Femur (tissue), 1 donor: ENCODE data around the gene PPP1R16B.

Experiments
- DNase-seq: peaks from one replicate; pipeline ENCODE4 v3.0.0-alpha.2; 2017

Gene PPP1R16B

DNA sequence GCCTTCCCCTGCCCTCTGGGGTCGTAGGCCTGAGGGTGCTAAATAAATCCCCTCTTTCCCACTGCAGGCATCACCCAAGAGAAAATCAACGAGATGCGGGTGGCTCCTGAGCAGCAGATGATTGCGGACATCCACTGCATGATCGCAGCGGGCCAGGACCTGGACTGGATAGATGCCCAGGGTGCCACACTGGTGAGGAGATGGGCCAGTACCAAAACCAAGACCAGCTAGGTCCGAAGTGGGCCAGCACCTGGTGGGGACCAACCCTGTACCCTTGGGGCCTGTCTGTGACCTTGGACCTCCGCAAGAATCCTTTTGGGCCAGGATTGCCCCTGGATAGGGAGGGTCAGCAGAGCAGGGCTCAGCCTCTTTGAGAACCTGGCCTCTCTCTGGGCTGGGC is 97.1 kb downstream of the PPP1R16B start:
- DNase-seq, result no peak

DNA sequence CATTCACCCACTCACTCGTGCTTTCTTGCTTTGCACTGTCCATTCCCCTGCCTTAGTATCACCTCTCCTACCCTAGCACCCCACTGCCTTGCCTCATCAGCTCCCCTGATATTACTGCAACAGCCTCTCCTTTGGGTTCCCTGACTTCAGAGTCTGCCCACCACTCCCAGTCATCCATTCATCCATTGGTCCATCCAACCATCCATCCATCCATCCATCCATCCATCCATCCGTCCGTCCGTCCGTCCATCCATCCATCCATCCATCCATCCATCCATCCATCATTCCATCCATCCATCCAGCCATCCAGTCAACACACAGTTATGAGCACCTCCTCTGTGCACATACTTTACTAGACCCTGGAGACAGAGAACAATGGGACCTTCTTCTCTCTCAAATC is 97.8 kb downstream of the PPP1R16B start:
- DNase-seq, result no peak

DNA sequence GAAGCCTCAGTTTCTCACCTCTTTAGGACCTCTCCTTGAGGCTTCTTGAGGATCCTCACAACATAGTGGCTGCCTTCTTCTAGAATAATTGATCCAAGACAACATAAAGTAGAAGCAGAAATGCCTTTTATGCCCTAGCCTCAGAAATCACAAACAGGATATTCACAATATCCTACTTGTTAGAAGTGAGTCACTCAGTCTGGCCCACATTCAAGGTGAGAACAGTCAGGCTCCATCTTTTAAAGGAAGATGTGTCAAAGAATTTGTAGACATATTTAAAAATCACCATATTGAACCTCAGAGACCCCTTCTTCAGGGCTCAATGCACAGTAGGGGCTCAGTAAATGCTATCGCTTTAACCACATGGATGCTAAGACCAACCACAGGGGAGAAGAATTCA is 99.9 kb downstream of the PPP1R16B start:
- DNase-seq, result no peak

DNA sequence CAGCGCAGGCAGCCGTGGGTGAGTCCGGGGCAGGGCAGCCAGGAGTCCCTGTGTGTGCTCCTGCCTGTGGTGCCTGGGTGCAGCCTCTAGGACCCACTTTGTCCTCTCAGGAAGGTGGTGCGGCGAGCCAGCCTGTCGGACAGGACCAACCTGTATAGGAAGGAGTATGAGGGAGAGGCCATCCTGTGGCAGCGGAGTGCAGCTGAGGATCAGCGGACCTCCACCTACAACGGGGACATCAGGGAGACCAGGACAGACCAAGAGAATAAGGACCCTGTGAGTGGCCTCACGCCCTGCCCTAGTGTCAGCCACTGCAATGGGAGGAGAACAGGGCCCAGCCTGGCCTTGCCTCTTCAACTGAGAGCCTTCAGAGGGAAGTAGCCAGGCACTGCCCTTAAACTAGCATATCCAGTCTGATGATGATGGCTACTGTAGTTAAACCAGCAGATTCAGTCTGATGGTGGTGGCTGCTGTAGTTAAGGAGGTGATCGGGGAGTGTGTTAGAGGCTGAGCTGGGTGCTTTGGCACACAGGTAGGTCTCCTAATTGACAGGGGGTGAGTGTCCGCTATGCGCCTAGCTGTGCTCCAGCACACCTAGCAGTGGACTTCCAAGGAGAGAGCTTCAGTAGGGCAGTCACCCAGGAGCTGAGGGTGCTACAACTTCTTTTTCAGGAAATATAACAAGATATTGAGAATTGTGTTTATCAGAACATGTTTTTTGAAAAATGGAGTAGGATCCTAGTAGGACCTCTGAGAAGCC is 102.6 kb downstream of the PPP1R16B start:
- no peak for DNase-seq

DNA sequence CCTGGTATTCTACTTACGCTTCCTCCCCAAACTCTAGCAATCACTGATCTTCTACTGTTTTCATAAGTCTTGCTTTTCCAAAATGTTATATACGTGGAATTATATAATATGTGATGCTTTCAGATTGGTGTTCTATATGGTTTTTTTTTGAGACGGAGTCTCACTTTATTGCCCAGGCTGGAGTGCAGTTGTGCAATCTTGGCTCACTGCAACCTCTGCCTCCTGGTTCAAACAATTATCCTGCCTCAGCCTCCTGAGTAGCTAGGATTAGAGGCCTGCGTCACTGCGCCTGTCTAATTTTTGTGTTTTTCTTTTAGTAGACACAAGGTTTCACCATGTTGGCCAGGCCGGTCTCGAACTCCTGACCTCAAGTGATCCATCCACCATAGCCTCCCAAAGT is 109.9 kb downstream of the PPP1R16B start:
- no peak for DNase-seq

DNA sequence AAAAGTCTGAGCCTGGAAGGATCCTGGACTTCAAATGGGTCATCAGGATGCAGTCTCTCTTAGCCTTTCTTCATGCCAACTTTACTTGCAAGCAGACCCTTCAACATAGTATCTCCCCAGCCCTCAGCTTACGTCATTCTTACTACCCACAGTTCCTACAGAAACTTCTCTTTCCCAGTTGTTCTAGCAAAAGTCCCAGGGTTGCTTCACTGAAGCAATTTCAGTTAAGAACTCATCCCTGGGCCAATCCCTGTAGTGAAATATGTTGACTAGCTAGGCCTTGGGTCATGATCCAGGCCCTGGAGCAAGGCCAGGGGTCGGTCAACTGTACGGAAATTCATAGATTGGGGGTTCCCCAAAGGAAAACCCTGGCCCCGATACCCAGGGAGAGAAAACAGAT is 112.2 kb downstream of the PPP1R16B start:
- no peak for DNase-seq

DNA sequence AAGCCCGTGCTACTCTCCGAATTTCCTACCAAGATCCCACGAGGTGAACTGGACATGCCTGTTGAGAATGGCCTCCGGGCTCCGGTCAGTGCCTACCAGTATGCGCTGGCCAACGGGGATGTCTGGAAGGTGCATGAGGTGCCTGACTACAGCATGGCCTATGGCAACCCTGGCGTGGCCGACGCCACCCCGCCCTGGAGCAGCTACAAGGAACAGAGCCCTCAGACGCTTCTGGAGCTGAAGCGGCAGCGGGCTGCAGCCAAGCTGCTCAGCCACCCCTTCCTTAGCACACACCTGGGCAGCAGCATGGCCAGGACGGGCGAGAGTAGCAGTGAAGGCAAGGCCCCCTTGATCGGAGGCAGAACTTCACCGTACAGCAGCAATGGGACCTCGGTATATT is 112.7 kb downstream of the PPP1R16B start:
- no peak for DNase-seq

DNA sequence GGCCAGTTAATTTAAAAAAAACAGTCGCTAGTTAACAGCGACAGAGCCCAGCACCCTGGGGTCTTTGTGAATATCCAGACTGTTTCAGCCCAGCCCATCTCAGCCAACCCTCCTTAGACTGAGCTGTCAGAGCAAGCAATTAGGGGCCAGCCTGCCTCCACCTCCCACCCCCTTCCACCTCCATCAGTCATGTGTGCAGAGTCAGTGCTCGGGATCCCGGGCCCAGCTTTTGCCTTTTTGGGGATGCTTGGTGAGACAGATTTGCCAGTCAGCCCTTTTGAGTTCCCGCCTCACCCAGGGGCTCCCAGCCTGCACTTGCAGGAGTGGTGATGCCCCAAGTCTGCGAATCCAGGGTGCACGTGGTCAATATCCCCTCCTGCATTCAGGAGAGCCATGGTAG is 114.2 kb downstream of the PPP1R16B start:
- DNase-seq, result no peak

DNA sequence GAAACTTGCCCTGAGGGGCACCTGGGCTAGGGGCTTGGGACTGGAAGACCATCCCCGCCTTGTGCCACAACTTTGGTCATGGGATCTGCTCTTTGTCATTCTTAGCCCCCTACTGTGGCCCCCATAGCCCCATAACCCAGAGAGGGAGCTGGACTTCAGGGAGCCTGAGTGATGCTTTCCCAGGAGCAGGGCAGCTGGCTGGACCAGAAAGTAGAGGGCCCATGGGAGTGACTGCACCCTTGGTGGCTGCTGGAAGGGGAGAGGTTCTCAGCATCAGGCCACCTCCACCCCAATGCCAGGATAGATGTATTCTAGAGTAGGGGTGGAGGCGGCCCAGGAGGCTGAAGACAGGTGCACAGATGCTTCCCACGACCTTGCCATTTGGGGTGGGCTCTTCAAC is 114.9 kb downstream of the PPP1R16B start:
- no peak for DNase-seq

DNA sequence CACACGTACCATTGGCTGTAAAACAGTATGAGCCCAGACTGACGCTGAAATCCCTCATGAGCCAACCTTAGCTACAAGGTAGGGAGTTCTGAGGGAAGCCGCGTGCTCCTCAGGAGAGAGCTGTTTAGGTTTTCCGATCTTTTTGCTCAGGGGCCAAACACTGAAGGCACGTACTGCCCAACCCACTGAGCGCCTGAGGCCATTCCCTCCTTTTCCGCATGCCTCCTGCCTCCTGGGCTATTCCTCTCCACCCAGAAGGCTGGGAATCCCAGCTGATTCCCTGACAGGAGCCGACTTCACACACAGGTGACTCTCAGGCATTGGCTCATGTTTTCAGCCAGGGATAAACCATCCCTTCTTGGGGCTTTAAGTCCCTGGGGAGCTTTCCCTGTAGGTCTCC is 115.4 kb downstream of the PPP1R16B start:
- DNase-seq, result no peak

DNA sequence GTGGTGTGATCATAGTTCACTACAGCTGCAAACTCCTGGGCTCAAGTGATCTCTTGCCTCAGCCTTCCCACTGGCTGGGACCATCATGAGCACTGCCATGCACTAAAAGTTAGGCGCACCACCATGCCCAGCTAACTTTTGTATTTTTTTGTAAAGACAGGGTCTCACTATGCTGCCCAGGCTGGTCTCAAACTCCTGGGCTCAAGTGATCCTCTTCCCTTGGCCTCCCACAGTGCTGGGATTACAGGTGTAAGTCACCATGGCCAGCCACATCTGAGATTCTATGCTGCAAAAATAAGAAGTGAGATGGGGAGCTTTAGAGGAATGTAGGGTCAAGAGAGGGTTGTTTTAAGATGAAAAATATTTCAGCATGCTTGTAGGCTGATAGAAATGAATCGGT is 119.2 kb downstream of the PPP1R16B start:
- no peak for DNase-seq

DNA sequence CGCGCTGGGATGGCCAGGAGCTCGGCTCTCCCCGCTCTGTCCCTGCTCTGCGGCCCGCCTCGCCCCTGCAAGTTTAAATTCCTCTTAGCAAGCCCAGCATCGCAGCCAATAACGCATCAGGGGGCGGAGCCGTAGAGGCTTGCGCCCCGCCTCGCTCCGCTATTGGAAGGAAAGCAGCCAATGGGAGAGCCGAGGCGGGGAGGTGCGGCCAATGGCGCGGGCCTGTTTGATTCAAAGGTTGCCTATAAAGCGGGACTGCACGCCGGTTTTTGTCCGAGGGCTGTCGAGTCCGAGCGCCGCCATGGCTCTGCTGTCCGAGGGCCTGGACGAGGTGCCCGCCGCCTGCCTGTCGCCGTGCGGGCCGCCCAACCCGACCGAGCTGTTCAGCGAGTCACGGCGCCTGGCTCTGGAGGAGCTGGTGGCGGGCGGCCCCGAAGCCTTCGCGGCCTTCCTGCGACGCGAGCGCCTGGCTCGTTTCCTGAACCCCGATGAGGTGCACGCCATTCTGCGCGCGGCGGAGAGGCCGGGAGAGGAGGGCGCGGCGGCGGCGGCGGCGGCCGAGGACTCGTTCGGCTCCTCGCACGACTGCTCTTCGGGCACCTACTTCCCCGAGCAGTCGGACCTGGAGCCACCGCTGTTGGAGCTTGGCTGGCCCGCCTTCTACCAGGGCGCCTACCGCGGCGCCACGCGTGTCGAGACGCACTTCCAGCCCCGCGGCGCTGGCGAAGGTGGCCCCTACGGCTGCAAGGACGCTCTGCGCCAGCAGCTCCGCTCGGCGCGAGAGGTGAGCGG is 120.8 kb downstream of the PPP1R16B start, which contains the start of gene FAM83D:
FAM83D (plus strand) TSS at position 276 of the 792 bp plus-strand sequence; CDS start at position 302, 26 bp downstream.
- DNase-seq, result peak; percentile 97

DNA sequence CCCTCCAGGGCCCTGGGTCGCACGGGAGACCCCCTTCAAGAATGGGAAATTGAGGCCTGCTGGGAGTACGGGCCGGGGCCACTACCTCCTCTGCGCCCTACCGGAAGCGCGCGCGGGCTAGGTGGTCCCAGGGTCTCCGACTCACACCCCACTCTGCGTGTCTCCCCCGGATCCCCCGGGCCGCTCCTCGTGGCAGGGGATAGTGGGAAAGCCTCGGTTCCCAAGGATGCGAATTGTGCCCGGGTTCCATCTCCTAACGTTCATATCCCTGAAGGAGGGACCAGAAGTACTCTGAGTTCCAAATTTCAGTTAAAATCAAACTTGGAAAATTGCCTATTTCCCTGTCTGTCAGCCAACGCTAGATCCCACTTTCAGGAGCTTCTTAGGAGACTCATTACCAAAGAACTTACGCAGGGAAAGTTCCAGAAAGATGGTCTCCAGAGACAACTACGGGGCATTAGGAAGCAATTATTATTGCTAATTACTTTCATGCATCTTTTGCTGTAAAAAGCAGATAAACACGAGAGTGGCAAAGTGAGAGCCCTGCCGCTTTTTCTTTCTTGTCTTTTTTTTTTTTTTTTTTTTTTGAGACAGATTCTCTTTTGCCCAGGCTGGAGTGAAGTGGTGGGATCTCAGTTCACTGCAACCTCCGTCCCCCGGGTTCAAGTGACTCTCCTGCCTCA is 121.6 kb downstream of the PPP1R16B start:
- DNase-seq, result no peak

DNA sequence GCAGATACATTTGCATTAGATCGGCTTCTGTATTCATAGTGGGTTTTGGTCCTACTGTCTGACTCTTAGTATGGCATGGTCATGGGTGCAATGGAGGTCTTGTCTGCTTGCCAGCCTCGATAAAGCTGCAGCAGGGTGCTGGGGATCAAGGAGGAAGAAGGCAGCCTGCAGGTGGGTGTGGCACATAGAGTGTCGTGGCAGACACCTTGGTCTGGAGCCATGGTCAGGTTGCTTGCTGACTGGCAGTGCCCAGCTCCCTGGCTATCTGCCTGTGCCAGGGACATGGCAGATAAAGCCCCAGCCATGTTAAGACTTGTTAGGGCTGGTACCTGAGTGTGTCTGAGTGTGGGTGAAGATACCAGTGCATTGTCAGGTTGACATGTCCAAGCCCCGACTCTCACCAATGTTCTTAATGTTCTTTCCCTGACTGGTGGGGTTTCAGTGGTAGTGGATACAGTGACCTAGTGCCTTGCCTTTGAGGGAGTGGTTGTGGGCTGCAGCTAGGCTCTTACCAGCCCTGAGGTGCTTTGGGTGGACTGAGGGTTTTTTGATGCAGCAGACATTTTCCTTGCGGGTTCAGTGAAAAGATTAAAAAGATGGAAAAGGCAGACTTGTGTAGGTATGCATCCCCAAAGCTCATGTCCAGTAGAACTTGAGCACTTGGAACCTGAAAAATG is 122.5 kb downstream of the PPP1R16B start:
- no peak for DNase-seq

DNA sequence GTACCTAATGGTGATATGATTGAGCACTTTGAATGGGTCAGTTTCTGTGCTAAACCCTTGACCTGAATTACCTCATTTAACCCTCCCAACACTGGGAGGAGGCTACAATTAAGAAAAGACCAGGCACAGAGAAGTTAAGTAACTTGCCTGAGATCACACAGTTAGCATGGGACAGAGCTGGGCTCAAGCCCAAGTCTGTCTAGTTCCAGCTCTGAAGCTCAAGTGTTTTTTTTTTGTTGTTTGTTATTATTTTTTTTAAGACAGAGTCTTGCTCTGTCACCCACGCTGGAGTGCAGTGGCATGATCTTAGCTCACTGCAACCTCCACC is 124.7 kb downstream of the PPP1R16B start:
- DNase-seq, result no peak

DNA sequence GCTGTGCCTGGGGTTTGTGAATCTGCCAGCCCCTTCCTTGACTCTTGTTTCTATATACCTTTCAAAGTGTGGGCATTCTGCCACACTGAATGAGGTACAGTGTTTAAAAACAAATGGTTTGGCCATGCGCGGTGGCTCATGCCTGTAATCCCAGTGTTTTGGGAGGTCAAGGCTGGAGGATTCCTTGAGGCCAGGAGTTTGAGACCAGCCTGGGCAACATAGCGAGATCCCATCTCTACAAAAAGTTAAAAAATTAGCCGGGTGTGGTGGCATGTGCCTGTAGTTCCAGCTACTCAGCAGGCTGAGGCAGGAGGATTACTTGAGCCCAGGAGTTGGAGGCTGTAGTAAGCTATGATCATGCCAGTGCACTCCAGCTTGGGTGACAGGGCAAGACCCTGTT is 126.5 kb downstream of the PPP1R16B start:
- DNase-seq, result no peak

DNA sequence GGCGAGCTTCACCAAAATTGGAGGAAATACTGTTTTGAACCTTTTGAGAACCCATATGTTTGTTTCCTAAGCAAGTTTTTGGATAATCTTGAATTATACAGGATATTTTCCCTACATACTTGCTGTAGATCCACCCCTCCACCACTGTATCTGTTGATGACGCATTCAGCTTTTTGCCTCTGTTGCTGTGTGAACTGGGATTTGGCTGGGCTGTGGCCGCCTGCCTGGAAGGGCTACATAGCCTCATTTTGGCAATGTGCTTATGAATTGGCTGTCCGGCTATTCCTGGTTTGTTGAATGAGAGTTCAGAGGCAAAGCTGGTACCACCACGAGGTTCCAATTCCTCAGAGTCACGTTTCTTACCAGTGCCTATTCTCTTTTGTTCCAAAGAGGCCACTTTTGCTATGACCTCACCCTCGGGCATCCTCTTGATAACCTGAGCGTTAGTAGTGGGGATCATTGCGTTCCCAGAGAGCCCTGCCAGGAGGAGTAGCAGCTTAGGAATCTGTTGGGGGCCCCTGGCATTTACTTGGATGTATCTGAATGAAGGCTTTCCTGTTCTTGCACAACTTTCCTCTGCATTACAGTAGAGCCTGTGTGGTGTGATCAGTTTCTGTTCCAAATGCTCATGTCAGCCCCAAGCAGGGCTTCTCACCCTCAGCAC is 127.1 kb downstream of the PPP1R16B start:
- no peak for DNase-seq

DNA sequence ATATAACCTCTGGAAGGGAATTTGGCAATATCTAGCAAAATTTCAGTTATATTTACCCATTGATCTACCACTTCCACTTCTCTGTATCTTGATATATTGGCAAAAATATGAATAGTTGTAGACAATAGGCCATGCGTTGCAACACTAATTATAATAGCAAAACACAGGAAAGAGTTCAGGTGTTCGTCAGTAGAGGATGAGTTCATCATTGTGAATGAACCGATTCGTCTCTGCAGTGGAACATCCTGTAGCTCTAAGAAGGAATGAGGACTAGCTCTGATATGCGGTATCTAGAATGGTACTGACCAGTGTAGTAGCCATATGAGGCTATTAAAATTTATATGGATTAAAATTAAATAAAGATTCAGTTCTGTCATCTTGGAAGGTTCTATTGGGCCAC is 129.0 kb downstream of the PPP1R16B start:
- no peak for DNase-seq

DNA sequence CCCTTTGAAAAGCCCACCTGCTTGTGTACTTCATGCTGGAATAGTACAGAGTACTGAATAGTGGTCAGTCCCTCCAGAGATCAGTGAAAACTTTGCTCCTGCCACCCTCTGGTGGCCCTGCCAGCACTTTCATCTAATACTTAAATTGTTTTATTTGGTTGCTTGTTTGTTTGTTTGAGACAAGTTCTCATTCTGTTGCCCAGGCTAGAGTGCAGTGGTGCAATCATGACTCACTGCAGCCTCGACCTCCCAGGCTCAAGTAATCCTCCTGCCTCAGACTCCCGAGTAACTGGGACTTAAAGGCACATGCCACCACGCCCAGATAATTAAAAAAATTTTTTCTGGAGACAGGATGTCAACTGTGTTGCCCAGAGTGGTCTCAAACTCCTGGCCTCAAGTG is 129.8 kb downstream of the PPP1R16B start:
- DNase-seq, result no peak

DNA sequence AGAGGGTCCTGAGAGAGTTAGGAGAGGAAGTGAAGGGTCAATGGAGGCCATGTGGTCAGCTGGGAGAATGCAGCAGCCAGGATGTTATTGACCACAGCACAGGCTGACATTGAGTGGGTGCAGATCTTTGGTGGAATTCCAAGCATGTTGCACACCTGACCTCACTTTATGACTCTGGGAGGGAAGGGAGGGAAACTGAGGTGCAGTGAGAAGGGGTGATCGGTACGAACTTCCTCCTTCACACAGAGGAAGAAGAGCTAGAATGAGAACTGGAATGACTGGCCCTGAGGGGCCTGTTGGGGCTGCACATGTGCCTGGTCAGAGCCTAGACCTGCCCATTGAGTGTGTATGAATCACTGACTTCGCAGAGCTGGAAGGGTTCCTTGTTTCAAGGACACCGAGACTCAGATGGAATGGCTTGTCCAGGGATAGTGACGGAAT is 130.5 kb downstream of the PPP1R16B start:
- DNase-seq, result no peak

DNA sequence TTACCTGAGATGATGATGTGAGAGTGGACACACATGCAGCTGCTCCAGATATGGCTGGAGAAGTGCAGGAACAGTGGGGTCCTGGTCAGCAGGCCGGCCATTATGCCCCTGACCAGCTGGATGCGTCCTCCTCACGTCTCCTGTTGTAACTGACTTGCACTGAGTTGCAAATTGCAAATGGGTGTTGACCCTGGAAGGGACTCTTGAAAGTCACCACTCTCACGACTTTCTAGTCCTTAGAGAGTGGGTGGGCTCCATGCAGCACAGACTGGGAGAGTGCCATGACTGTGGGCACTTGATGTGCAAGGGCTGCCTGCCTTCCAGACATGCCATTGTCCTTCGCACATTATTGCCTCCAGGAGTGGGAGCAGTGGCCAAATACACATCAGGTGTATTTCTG is 131.5 kb downstream of the PPP1R16B start:
- DNase-seq, result no peak

DNA sequence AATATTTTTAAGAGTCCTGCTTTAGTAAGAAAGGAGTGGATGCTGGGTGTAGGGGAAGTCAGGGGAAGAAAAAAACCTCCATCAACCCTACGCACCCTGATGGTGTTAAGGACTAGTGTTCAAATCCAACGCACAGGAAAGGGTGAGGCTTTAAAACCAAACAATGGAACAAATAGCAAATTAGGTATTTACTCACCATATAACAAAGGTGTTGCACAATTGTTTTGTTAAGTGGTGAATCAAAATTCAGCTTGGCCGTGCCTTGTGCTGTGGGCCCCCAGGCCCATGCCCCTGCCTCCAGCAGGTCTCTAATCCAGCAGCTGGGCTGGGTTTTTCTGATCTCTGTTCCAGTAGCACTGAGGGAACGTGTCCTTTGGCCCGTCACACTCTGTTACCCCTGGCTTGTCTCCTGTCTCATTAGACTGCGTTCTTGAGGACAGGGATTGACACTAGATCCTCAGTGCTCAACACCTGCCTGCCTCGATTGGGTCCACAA is 132.5 kb downstream of the PPP1R16B start:
- no peak for DNase-seq

DNA sequence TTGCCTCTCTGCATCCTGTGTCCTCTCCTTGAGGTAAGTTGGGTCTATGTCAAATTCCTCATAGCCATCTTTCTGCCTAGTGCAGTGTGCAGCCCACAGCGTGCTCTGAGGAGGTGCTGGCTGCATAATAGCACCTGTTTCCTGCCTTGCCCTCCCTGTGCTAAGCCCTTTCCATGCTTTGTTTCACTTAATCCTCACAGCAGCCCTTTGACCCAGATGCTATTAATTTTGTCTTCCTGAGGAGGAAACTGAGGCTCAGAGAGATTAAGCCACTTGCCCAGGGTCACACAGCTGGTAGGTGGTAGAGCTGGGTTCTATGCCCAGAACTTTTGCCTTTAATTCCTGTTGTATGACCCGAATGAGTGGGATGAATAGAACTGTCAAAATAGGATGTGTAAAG is 134.2 kb downstream of the PPP1R16B start:
- DNase-seq, result no peak
